ENCODE measurements around the gene SCARB1.

Gene SCARB1

GRCh38 chr12:124765581-124766489 lies 97.8 kb downstream of the SCARB1 start:
- no peak overlapping the region for H3K27ac ChIP-seq

DNA sequence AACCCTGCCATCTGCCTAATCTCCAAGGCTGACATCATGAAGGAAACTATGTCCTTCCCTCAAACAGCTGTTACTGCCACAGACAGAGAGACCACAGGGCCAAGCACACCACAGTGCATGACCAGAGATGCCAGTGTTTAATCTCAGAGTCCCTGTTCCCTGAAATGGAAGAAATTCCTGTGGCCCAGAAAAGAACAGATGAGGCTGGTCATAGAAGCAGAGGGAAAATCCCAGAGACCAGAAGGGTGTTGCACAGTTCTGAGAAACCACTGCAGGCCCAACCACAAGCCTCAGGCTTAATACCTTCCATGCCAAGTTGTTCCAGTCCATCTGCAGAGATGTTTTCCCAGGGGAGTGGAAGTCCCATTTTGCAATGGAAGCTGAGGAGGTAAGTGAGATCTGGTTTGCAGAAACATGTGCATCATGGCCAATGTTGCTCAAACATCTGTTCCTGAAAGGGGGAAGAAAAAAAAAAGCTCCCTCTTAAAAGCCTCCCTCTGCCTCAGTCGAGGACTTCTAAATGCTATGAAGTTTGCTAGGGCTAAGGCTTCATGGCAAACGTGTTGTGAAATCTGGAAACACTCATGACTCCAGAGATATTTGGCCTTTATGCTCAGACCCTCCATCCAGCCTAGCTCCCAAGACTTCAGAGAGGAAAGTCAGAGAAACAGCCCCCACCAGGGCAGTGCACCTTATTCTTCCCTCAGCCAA lies 98.6 kb downstream of the SCARB1 start:
- H3K27ac ChIP-seq, result no peak overlapping the region
- no peak for DNase-seq (ENCODE audit: low read depth, low spot score)

More at GRCh38 chr12:124765581-124766489, 97.8 kb downstream of the SCARB1 start:
- no peak for DNase-seq (ENCODE audit: low read depth, low spot score)

DNA sequence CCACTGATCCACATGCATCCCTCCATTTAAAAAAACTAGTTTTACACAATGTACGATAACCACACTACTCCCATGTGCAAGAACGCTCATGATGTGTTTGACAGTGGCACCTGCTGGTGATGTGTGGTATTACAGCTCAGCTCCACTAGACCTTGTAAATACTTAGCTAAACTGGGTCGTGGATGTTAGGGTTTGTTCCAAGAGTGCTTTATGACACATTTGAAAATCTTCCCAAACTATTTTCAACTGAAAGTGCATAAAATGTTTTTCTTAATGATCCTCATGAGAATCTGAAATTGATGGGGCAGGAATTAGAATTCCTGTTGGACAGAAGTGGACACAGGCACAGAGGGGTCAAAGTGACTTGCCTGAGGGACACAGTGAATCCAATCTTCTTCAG lies 99.2 kb downstream of the SCARB1 start:
- H3K27ac ChIP-seq, result no peak overlapping the region
- DNase-seq (ENCODE audit: low read depth, low spot score), result no peak

- no peak for DNase-seq (ENCODE audit: low read depth, low spot score)
- no peak overlapping the region for H3K27ac ChIP-seq
Observed at GRCh38 chr12:124763594-124763979, 100.1 kb downstream of the SCARB1 start.

GRCh38 chr12:124762791-124763593 lies 100.7 kb downstream of the SCARB1 start:
- DNase-seq (ENCODE audit: low read depth, low spot score), result peak; percentile 41
- H3K27ac ChIP-seq, result no peak overlapping the region

GRCh38 chr12:124762384-124762783 lies 101.3 kb downstream of the SCARB1 start:
- no peak for DNase-seq (ENCODE audit: low read depth, low spot score)
- no peak overlapping the region for H3K27ac ChIP-seq

DNA sequence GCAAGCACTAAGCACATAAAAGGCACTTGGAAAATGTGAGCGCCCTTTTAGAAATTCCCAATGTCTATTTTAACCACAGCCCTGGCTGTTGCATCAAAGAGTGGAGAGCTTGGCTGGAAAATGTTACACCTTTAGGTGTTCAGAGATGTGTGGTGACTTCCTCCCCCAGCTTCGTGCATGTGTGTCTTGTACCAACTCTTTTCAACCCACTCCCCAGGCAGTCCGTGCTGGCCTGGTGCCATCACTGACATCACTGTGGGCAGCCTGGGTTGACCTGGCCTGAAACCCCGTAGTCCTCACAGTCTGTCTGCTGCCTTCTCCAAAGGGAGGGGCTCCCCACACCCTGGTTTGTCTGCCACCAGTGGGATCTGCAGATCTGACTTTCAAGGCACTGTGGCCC lies 101.8 kb downstream of the SCARB1 start:
- DNase-seq (ENCODE audit: low read depth, low spot score), result no peak
- no peak overlapping the region for H3K27ac ChIP-seq

DNA sequence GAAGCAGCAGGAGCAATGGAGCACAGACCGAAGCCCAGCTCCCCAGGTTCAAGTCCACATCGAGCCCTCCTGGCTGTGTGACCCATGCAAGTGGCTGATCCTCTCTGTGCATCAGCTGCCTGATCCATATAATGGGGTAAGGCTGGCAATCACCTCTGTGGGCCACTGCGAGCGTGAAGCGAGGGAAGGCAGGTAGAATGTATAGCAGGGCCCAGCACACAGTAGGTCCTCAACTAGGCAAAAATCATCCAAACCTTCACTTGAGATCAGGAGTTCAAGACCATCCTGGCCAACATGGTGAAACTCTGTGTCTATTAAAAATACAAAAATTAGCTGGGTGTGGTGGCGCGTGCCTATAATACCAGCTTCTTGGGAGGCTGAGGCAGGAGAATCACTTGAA lies 102.6 kb downstream of the SCARB1 start:
- DNase-seq (ENCODE audit: low read depth, low spot score), result no peak
- H3K27ac ChIP-seq, result no peak overlapping the region

- no peak overlapping the region for H3K27ac ChIP-seq
Observed at GRCh38 chr12:124760560-124760959, 103.1 kb downstream of the SCARB1 start.

DNA sequence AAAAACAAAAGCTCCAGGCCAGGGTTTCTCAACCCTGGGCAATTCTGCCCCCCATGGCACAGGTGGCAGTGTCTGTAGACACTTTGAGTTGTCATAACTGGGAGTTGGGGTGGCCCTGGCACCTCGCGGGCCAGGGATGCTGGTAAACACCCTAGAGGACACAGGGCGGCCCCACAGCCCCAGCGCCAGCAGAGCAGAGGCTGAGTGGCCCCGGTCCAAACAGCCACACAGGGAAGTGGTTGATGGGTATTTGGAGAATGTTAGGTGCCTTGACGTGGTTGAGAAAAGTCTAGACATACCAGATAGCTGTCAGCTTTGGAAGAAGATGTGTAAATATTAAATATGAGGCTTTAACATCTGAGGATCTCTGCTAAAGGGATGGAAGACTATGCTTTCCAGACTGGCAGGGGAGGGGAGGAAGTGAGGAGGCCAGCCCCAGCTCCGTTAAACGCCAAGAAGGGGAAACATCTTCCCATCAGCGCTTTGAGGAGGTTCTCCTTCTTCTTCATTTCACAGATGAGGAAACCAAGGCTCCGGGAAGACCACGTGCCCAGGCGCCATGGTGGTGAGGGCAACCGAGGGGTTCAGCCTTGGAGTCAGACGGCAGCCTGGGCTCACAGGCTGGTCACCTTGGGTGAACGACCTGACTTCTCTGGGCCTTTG lies 103.7 kb downstream of the SCARB1 start:
- no peak overlapping the region for H3K27ac ChIP-seq
- no peak for DNase-seq (ENCODE audit: low read depth, low spot score)

More at GRCh38 chr12:124760560-124760959, 103.1 kb downstream of the SCARB1 start:
- DNase-seq (ENCODE audit: low read depth, low spot score), result no peak

DNA sequence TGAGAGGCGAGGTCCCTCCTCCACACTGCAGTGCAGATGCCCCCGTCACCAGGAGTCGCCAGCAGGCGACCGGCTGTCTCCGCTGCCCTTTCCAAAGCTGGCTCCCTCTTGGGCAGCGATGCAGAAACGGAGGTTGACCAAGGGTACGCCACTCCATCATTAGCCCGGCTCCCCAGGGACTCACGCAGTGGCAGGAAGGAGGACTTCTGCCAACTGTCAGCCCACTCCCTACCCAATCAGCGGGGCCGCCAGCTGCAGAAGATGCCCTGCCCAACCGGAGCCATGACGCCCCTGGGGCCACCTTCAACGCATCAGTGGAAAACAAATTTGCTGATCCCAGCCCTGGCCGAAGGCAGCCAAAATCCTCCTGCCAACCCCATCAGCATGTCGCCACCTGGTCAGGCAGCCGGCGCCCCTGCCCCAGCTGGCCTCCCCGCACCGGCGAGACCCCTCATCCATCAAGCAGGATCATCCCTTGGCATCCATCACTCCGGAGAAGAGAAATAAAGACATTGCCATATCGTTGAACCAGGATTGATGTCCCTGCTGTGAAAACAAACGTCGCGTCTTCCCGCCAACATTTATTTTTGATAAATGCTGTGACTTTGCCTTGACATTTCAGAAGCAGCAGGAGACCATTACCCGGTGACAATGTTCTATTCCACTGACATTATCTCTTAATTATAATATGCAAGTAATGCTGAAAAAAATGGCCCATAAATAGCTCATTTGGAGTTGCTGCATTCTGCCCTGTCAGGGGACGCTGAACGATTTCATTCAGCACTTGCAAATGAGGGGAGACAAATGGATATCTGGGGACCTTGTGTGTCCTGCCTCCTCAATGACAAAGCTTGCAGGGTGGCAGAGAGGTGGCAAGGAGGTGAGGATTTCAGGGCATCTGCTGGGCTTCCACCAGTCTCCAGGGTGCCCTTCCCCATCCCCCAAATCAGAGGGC lies 105.1 kb downstream of the SCARB1 start:
- no peak overlapping the region for H3K27ac ChIP-seq
- no peak for DNase-seq (ENCODE audit: low read depth, low spot score)

GRCh38 chr12:124757329-124757728 lies 106.3 kb downstream of the SCARB1 start:
- DNase-seq (ENCODE audit: low read depth, low spot score), result no peak
- no peak overlapping the region for H3K27ac ChIP-seq

DNA sequence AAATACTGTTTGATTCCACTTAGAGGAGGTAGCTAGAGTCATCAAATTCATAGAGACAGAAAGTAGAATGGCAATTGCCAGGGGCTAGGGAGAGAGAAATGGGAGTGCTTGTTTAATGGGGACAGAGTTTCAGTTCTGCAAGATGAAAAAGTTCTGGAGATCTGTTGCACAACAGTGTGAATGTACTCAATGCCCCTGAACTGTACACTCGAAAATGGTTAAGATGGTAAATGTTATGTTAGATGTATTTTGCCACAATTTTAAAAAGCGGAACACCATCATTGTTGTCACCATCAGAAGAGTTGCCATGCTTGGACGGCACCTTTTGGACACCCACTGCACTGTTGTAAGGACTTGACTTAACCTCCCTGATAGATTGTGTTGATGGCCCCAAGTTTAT lies 106.9 kb downstream of the SCARB1 start:
- no peak for DNase-seq (ENCODE audit: low read depth, low spot score)
- H3K27ac ChIP-seq, result no peak overlapping the region

GRCh38 chr12:124756166-124756565 lies 107.5 kb downstream of the SCARB1 start:
- no peak overlapping the region for H3K27ac ChIP-seq
- no peak for DNase-seq (ENCODE audit: low read depth, low spot score)

GRCh38 chr12:124755801-124756148 lies 107.9 kb downstream of the SCARB1 start:
- DNase-seq (ENCODE audit: low read depth, low spot score), result no peak
- H3K27ac ChIP-seq, result no peak overlapping the region

DNA sequence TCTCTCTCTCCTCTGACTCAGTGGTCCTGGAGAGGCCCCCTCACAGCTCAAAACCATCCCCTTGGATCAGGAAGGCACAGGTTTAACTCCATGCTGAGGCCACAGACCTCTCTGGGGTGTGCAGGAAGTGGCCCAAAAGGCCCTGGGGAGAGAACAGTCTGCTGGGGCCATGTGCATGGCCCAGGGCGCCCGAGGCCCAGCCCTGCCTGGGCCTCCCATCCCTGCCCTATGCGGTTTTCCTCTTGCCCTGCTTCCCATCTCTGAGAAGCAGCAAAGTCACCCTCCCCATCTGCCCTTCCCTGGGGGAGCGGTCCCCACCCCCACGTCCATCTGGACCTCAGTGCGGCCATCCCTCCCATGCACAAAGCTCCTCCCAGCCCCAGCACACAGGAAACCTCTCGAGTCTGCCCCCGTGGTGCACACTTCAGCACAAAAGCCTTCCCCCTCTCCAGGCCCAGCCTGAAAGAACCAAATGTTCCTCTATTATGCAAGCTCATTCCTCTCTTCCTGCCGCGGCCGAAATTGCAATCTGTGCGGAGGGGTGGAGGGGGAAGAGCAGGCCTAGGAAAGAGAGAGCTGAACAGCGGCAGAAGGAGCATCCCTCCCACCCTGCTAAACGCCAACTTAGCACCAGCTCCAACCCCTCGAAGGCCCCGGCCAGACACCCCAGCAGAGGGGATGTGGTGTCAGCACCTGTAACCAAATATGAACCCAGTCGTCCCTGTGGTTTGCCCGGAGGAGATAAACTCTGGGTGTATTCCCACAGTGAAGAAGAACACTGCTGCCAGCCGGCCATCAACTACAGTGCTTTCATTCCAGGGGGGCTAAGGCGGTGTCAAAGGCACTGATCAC lies 108.5 kb downstream of the SCARB1 start:
- no peak for DNase-seq (ENCODE audit: low read depth, low spot score)
- H3K27ac ChIP-seq, result no peak overlapping the region

GRCh38 chr12:124754491-124754890 lies 109.2 kb downstream of the SCARB1 start:
- no peak overlapping the region for H3K27ac ChIP-seq
- DNase-seq (ENCODE audit: low read depth, low spot score), result no peak

DNA sequence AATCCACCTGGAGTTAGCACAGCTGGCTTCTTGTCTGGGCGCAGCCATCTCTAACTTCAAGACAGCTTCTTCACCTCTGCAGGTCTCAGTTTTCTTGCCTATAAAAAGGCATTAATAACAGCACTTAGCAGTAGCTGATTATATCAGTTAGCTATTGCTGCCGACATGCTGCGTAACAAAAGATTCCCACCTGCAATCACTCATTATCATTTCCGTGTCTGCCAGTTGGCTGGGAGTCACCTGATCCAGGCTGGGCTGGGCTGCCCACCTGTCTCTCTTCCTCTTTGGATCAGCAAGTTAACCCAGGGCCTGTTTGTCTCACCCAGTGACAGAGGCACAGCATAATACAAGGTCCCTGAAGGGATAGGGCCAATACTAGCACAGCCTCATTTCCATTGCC lies 109.7 kb downstream of the SCARB1 start:
- no peak for DNase-seq (ENCODE audit: low read depth, low spot score)
- no peak overlapping the region for H3K27ac ChIP-seq

Measured in epithelial cell of prostate (primary cell).